Activated CD4-positive, alpha-beta T cell treated with anti-CD3 and anti-CD28 coated beads, Interleukin-2, amount 50 U/mL, for 24 hours (primary cell): ENCODE measurements around the gene ANAPC13.
A peak's percentile ranks its signal among the peaks of the same experiment; 100 is the strongest.

Experiments
- DNase-seq, 2 donors: peaks; one replicate each; pipeline ENCODE4 v3.0.0-alpha.2; 2020; ENCODE audit warnings: low read depth in 1 of 2, low spot score in 1 of 2

The ANAPC13 gene

GRCh38 chr3:134483195-134483900 is 2.4 kb downstream of the ANAPC13 start:
- DNase-seq, result no peak

- no peak for DNase-seq
Measured at GRCh38 chr3:134482622-134483021, 3.2 kb downstream of the ANAPC13 start.

- no peak for DNase-seq
Measured at GRCh38 chr3:134481166-134481565, 4.6 kb downstream of the ANAPC13 start.

- no peak for DNase-seq
Measured at GRCh38 chr3:134480546-134480945, 5.2 kb downstream of the ANAPC13 start.

GRCh38 chr3:134477938-134478337 is 7.8 kb downstream of the ANAPC13 start:
- DNase-seq, result no peak

- no peak for DNase-seq
Measured at GRCh38 chr3:134477002-134477401, 8.8 kb downstream of the ANAPC13 start.

GRCh38 chr3:134476306-134476705 is 9.5 kb downstream of the ANAPC13 start:
- DNase-seq, result no peak

GRCh38 chr3:134474956-134475355 is 10.8 kb downstream of the ANAPC13 start:
- DNase-seq, result no peak

- DNase-seq, result peak; percentile 54 to 77
Measured at GRCh38 chr3:134473868-134474546, 11.8 kb downstream of the ANAPC13 start.

GRCh38 chr3:134472831-134473230 is 13.0 kb downstream of the ANAPC13 start:
- no peak for DNase-seq

- DNase-seq, result no peak
Measured at GRCh38 chr3:134471521-134472193, 14.1 kb downstream of the ANAPC13 start.

- no peak for DNase-seq
Measured at GRCh38 chr3:134468519-134468918, 17.3 kb downstream of the ANAPC13 start.

GRCh38 chr3:134466331-134466730 is 19.5 kb downstream of the ANAPC13 start:
- no peak for DNase-seq

- no peak for DNase-seq
Measured at GRCh38 chr3:134464689-134465365, 21.0 kb downstream of the ANAPC13 start.

GRCh38 chr3:134464064-134464688 is 21.6 kb downstream of the ANAPC13 start:
- DNase-seq, result no peak

- no peak for DNase-seq
Measured at GRCh38 chr3:134463676-134464063, 22.1 kb downstream of the ANAPC13 start.

GRCh38 chr3:134462331-134462941 is 23.3 kb downstream of the ANAPC13 start:
- DNase-seq, result no peak

GRCh38 chr3:134460965-134461364 is 24.8 kb downstream of the ANAPC13 start:
- DNase-seq, result no peak

- DNase-seq, result no peak
Measured at GRCh38 chr3:134459562-134459961, 26.2 kb downstream of the ANAPC13 start.

- DNase-seq, result no peak
Measured at GRCh38 chr3:134458406-134458945, 27.3 kb downstream of the ANAPC13 start.
